ENCODE results near the gene NHLRC4.

NHLRC4 gene

DNA sequence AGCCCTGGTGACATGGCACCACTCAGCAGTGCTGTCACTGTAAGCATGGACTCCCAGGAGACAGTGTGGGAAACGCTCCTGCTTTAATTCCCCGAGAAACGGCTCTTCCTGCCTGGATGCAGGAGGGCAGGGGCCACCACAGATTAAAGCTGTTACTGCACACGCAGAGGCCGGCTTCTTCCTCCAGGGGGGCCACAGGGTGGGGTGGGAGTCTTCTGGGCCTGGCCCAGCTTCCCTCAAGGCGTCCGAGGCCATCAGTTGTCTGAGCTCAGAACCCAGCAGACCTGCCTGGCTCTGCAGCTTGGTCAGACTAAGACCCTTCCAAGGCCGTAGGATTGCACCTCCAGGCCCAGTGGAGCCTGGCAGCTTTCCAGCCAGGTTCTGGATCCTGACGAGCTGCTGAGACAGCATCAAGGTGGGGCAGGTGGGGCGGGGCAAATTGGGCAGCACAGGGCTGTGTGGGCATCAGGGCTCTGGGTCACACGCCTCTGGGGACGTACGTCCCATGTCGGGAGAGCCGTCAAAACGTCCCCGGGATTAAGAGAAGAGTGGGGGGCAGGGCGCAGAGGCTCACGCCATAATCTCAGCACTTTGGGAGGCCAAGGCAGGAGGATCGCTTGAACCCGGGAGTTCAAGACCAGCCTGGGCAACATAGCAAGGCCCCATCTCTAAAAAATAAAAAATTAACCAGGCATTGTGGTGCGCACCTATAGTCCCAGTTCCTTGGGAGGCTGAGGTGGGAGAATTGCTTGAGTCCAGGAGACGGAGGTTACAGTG lies 44.3 kb upstream of the NHLRC4 start:
- Histone ChIP-seq H3K4me1 (ENCODE audit: insufficient read depth, insufficient read length) (peaks cover 30% of the 10 kb centered on the region), H3K4me3 (ENCODE audit: insufficient read length, low read depth) (no peak overlapping the region), H3K9ac (ENCODE audit: insufficient read length, low read depth) (no peak overlapping the region), H3K27me3 (ENCODE audit: insufficient read depth, insufficient read length) (no peaks in the 10 kb centered on the region), H3K36me3 (ENCODE audit: insufficient read depth, insufficient read length, low read length) (peaks cover 54% of the 10 kb centered on the region), H3K9me3 (ENCODE audit: insufficient read depth, low read length) (no peaks in the 10 kb centered on the region)
- no peak for TF ChIP-seq ZNF274 (IDR thresholded peaks at IDR 0.05; ENCODE audit: low read depth, low read length)
- TF ChIP-seq SUZ12 (IDR thresholded peaks at IDR 0.05; ENCODE audit: extremely low read depth, insufficient read depth, insufficient read length): no peak
- no peak for TF ChIP-seq YY1 (IDR thresholded peaks at IDR 0.05; ENCODE audit: insufficient read depth, insufficient read length)
- no peak for DNase-seq (ENCODE audit: low read depth, low spot score)

DNA sequence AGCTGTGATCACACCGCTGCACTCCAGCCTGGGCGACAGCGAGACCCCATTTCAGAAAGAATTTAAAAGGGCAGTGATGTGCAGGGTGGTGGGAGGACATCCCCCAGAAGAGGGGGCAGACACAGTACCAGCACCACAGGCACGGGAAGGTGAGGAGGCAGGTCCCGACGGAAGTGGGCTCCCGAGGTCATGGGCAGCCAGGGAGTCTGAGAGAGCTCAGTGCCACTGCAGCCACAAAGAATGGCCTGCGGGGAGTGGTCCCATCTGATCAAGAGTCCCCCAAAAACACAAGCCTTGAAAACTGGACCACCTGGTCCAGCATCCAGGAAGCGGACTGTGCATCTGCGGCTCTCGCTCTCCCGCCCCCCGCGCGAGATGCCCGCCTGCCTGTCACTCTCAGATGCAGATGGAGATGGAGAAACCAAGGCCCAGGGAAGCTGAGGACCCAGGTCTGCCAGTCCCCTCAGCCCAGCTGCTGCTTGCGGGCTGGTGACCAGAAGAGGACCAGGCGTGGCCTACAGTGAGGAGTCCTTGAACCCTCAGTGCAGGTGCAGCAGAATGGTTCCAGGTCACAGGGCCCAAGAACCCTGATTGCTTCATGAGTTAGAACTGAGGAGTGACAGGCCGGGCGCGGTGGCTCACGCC lies 43.6 kb upstream of the NHLRC4 start:
- TF ChIP-seq ZNF274 (IDR thresholded peaks at IDR 0.05; ENCODE audit: low read depth, low read length): no peak
- no peak for TF ChIP-seq SUZ12 (IDR thresholded peaks at IDR 0.05; ENCODE audit: extremely low read depth, insufficient read depth, insufficient read length)
- peaks cover 30% of the 10 kb centered on the region for H3K4me1 ChIP-seq (ENCODE audit: insufficient read depth, insufficient read length)

GRCh38 chr16:524274-525040 lies 42.3 kb upstream of the NHLRC4 start:
- TF ChIP-seq YY1 (IDR thresholded peaks at IDR 0.05; ENCODE audit: insufficient read depth, insufficient read length) (no peak), ZNF274 (IDR thresholded peaks at IDR 0.05; ENCODE audit: low read depth, low read length) (no peak), SUZ12 (IDR thresholded peaks at IDR 0.05; ENCODE audit: extremely low read depth, insufficient read depth, insufficient read length) (no peak)
- H3K36me3 ChIP-seq (ENCODE audit: insufficient read depth, insufficient read length, low read length): peaks cover 50% of the 10 kb centered on the region
- H3K27me3 ChIP-seq (ENCODE audit: insufficient read depth, insufficient read length): no peaks in the 10 kb centered on the region
- no peak for DNase-seq (ENCODE audit: low read depth, low spot score)
- H3K4me1 ChIP-seq (ENCODE audit: insufficient read depth, insufficient read length): peaks cover 30% of the 10 kb centered on the region
- no peak overlapping the region for H3K9ac ChIP-seq (ENCODE audit: insufficient read length, low read depth)
- H3K9me3 ChIP-seq (ENCODE audit: insufficient read depth, low read length): no peaks in the 10 kb centered on the region
- H3K4me3 ChIP-seq (ENCODE audit: insufficient read length, low read depth): no peak overlapping the region

More for the DNA sequence above, 43.6 kb upstream of the NHLRC4 start:
- no peaks in the 10 kb centered on the region for H3K9me3 ChIP-seq (ENCODE audit: insufficient read depth, low read length)
- DNase-seq (ENCODE audit: low read depth, low spot score): no peak
- peaks cover 53% of the 10 kb centered on the region for H3K36me3 ChIP-seq (ENCODE audit: insufficient read depth, insufficient read length, low read length)
- no peak overlapping the region for H3K4me3 ChIP-seq (ENCODE audit: insufficient read length, low read depth)
- H3K9ac ChIP-seq (ENCODE audit: insufficient read length, low read depth): no peak overlapping the region
- no peaks in the 10 kb centered on the region for H3K27me3 ChIP-seq (ENCODE audit: insufficient read depth, insufficient read length)

DNA sequence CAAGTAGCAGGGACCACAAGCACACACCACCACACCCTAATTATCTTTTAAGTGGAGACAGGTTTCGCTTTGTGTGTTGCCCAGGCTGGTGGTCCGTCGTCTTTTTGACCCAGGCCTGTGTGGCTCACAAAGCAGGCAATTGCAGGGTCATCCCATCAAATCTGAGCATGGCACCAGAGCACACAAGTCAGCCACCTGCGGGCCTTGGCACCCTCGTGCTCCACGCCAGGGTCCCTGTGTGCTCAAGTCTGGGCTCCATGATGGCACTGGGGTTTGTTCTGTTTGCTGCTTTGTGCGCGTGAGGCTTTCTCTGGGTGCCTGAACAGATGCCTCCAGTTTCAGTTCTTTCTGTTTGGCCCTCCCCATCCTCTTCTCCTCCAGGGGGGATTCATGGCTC lies 41.7 kb upstream of the NHLRC4 start:
- Histone ChIP-seq H3K4me3 (ENCODE audit: insufficient read length, low read depth) (no peak overlapping the region), H3K27me3 (ENCODE audit: insufficient read depth, insufficient read length) (no peaks in the 10 kb centered on the region), H3K4me1 (ENCODE audit: insufficient read depth, insufficient read length) (peaks cover 35% of the 10 kb centered on the region), H3K36me3 (ENCODE audit: insufficient read depth, insufficient read length, low read length) (peaks cover 50% of the 10 kb centered on the region), H3K9me3 (ENCODE audit: insufficient read depth, low read length) (no peaks in the 10 kb centered on the region), H3K9ac (ENCODE audit: insufficient read length, low read depth) (no peak overlapping the region)
- DNase-seq (ENCODE audit: low read depth, low spot score): no peak
- TF ChIP-seq ZNF274 (IDR thresholded peaks at IDR 0.05; ENCODE audit: low read depth, low read length) (no peak), YY1 (IDR thresholded peaks at IDR 0.05; ENCODE audit: insufficient read depth, insufficient read length) (no peak), SUZ12 (IDR thresholded peaks at IDR 0.05; ENCODE audit: extremely low read depth, insufficient read depth, insufficient read length) (no peak)

DNA sequence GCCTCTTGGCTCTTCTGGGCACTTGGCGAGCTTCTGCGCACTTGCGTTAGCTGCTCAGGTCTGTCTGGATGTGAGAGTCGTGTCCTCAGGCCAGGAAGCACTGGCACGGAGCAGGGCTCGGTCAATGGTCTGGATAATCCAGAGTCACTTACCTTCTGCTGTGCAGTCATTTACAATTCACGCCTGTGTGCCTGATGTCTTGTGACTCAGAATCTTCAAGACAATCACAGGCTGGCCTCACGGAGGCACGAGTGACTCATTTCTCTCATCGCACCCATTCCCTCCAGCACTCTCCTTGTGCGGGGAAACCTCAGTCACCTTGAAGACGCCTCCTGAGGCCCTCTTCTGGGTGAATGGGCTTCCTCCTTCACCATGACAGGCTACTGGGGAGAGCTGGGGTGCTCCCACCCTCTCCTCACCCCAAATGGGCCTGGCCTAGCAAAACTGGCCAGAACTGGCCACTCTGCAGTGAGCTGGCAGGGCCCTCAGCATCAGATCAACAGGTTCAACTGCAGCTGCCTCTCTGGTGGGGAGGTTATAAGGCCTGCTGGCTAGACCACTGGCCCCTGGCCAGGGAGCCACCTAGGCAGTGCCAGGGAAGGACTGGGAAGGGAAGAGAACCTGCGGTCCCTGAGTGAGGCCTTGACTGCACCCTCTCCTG lies 41.2 kb upstream of the NHLRC4 start:
- no peaks in the 10 kb centered on the region for H3K9me3 ChIP-seq (ENCODE audit: insufficient read depth, low read length)
- DNase-seq (ENCODE audit: low read depth, low spot score): no peak
- peaks cover 37% of the 10 kb centered on the region for H3K4me1 ChIP-seq (ENCODE audit: insufficient read depth, insufficient read length)
- peak overlapping the region; percentile 100 for H3K9ac ChIP-seq (ENCODE audit: insufficient read length, low read depth)
- no peaks in the 10 kb centered on the region for H3K27me3 ChIP-seq (ENCODE audit: insufficient read depth, insufficient read length)
- H3K4me3 ChIP-seq (ENCODE audit: insufficient read length, low read depth): peak overlapping the region; percentile 94
- peaks cover 50% of the 10 kb centered on the region for H3K36me3 ChIP-seq (ENCODE audit: insufficient read depth, insufficient read length, low read length)
- no peak for TF ChIP-seq ZNF274 (IDR thresholded peaks at IDR 0.05; ENCODE audit: low read depth, low read length)
- no peak for TF ChIP-seq SUZ12 (IDR thresholded peaks at IDR 0.05; ENCODE audit: extremely low read depth, insufficient read depth, insufficient read length)
- TF ChIP-seq YY1 (IDR thresholded peaks at IDR 0.05; ENCODE audit: insufficient read depth, insufficient read length): no peak

GRCh38 chr16:526181-527014 lies 40.4 kb upstream of the NHLRC4 start:
- Histone ChIP-seq H3K9ac (ENCODE audit: insufficient read length, low read depth) (peak overlapping the region; percentile 100), H3K4me3 (ENCODE audit: insufficient read length, low read depth) (peak overlapping the region; percentile 94), H3K27me3 (ENCODE audit: insufficient read depth, insufficient read length) (no peaks in the 10 kb centered on the region), H3K9me3 (ENCODE audit: insufficient read depth, low read length) (no peaks in the 10 kb centered on the region), H3K4me1 (ENCODE audit: insufficient read depth, insufficient read length) (peaks cover 31% of the 10 kb centered on the region), H3K36me3 (ENCODE audit: insufficient read depth, insufficient read length, low read length) (peaks cover 44% of the 10 kb centered on the region)
- TF ChIP-seq SUZ12 (IDR thresholded peaks at IDR 0.05; ENCODE audit: extremely low read depth, insufficient read depth, insufficient read length) (no peak), YY1 (IDR thresholded peaks at IDR 0.05; ENCODE audit: insufficient read depth, insufficient read length) (no peak), ZNF274 (IDR thresholded peaks at IDR 0.05; ENCODE audit: low read depth, low read length) (no peak)
- DNase-seq (ENCODE audit: low read depth, low spot score): no peak
